Fibroblast of lung (primary cell): ENCODE results near the gene FHOD3.

Experiments used
- CTCF ChIP-seq, 2 donors: IDR thresholded peaks in 1 of 2; conservative IDR thresholded peaks in 1 of 2; 1 replicate in 1 of 2; 2 replicates in 1 of 2; pipeline ENCODE4 v1.5.1; 2011 to 2012; ENCODE audit warnings: low read length in 2 of 2, control low read depth in 1 of 2, inconsistent platforms in 1 of 2, low read depth in 1 of 2, mild to moderate bottlenecking in 1 of 2
- EZH2 ChIP-seq: IDR thresholded peaks from 2 replicates; pipeline ENCODE4 v1.5.1; 2012; ENCODE audit warnings: low read length, control low read depth, mild to moderate bottlenecking; ENCODE audit errors: missing control alignments

- TF ChIP-seq CTCF (conservative IDR thresholded peaks at IDR 0.05 in 1 of 2, IDR thresholded peaks at IDR 0.05 in 1 of 2; ENCODE audit: low read depth in 1 of 2, low read length in 2 of 2), result no peak
- TF ChIP-seq EZH2, result no peak
Measured at GRCh38 chr18:36602620-36603019, 305.1 kb downstream of the FHOD3 start.
